ENCODE measurements around the gene DENND4B.

DENND4B gene

DNA sequence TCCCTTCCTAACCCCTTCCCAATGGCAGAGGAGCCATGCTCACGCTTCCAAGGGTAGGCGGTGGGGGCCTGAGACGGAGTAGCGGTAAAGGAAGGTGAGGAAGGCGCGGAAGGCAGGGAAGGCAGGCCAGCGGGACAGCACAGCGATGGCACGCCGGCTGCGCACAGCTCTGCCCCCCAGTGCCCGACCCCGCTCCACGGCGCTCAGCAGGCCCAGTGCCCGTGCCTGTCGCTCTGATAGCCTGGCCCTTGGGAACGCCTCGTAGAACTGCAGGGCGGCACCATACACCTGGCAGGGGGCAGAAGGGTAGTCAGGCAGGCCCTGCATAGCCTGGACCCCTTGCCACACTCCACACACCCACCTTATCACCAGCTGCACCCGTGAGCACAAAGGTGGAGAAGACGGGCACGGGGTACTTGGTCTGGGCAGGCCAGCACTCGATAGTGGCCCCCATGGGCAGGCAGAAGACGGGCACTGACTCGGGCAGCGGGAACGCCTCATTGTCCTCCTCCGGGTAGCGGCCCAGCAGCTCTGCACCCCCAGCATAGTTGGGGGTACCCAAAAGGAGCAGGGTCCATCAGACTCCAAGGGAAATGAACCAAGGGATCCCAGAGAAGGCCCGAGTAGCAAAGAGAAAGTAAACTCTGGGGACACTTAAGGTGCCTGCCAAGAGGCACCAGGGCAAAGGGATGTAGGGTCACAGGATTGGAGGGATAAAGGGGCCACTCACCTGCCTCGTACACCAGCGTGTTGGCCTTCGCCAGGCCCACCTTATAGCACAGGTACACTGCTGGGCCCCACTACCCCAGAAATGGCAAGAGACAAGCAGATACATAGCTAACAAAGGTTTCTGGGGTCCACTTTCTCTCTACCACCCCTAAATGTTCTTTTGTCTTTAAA, 4.4 kb downstream of the DENND4B start:
- no peak overlapping the region for H3K4me3 ChIP-seq (replicated peaks in 1 of 2; ENCODE audit: low read depth in 2 of 2, low read length in 2 of 2)
- TF ChIP-seq, protein P1, sequence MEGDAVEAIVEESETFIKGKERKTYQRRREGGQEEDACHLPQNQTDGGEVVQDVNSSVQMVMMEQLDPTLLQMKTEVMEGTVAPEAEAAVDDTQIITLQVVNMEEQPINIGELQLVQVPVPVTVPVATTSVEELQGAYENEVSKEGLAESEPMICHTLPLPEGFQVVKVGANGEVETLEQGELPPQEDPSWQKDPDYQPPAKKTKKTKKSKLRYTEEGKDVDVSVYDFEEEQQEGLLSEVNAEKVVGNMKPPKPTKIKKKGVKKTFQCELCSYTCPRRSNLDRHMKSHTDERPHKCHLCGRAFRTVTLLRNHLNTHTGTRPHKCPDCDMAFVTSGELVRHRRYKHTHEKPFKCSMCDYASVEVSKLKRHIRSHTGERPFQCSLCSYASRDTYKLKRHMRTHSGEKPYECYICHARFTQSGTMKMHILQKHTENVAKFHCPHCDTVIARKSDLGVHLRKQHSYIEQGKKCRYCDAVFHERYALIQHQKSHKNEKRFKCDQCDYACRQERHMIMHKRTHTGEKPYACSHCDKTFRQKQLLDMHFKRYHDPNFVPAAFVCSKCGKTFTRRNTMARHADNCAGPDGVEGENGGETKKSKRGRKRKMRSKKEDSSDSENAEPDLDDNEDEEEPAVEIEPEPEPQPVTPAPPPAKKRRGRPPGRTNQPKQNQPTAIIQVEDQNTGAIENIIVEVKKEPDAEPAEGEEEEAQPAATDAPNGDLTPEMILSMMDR (IDR thresholded peaks at IDR 0.05; ENCODE audit: low read depth, low read length) = no peak
- DNase-seq (ENCODE audit: low read depth in 2 of 2) = no peak

DNA sequence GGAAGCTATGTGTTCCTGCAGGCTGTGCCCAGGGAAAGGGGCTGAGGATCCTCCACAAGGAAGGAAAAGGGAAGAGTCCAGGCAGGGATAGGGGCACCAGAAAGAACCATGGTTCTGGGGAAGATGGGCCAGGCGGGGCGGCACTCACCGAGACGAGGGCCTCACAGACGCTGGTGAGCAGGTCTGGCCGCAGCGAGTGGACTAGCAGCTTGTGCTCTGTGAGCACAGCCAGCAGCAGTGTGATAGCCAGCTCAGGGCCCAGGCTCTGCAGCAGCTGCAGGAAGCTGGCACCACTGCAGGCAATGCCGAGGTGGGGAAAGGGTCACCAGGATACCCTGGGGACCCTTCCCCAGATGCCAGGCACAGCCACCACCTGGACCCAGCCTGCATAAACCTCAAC, 5.8 kb downstream of the DENND4B start:
- no peak for DNase-seq (ENCODE audit: low read depth in 2 of 2)
- no peak overlapping the region for H3K4me3 ChIP-seq (replicated peaks in 1 of 2; ENCODE audit: low read depth in 2 of 2, low read length in 2 of 2)
- TF ChIP-seq, protein P1 (IDR thresholded peaks at IDR 0.05; ENCODE audit: low read depth, low read length) = no peak

DNA sequence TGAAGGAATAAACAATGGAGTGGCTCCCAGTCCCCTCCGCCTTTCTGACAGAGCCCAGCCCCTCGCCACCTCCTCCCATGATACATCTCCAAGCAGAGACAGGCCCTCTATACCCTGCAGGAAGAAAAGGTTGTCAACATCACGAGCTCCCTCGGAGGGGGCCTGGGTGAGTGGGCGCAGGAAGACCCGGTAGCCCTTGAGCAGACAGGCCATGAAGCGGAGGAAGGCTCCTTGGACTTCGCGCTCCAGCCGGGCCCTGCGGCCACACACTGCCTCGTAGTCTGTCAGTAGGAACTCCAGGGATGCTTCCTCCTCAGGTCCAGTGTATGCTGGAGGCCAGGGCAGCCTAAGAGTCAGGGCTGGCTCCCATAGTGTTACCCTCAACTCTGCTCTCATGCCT, 7.0 kb downstream of the DENND4B start:
- H3K4me3 ChIP-seq (replicated peaks in 1 of 2; ENCODE audit: low read depth in 2 of 2, low read length in 2 of 2) = no peak overlapping the region
- TF ChIP-seq, protein P1 (IDR thresholded peaks at IDR 0.05; ENCODE audit: low read depth, low read length) = no peak
- no peak for DNase-seq (ENCODE audit: low read depth in 2 of 2)

DNA sequence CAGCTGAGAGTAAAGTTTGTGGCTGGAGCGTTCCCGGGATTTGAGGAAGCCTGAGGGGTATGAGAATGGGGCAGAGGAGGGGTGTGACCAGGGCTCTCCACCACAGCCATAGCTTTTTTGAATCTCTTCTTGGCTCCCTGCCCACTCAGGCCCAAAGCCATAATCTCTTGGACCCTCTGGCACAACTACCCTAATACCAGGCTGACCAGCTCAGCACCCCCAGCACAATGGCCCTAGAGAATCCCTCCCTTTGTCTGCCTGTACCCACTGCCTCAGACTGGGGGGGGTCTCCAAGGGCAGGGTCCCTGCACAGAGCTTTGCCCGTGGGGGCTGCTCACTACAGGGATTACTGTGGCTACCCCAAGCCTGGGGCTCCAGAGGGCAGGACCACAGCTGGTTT, 7.5 kb downstream of the DENND4B start:
- TF ChIP-seq, protein P1 (IDR thresholded peaks at IDR 0.05; ENCODE audit: low read depth, low read length) = no peak
- H3K4me3 ChIP-seq (replicated peaks in 1 of 2; ENCODE audit: low read depth in 2 of 2, low read length in 2 of 2) = no peak overlapping the region
- DNase-seq (ENCODE audit: low read depth in 2 of 2) = no peak

DNA sequence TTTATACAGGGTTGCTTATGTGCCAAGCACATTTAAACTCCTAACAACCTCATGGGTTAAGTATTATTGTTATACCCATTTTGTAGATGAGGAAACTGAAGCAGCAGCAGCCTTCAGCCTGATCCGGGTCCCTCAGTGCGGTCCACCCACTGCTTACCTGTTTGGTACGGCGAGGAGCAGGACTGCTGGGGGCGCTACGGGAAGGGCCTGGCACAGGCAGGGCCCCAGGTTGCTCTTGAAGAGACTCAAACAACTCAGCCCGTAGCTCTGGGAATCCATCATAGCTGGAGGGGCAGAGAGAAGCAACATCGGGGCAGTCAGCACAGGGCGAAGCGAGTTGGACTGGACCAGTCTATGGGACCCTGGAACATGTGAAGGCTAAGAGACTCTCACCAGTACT, 9.2 kb downstream of the DENND4B start:
- DNase-seq (ENCODE audit: low read depth in 2 of 2) = no peak
- TF ChIP-seq, protein P1 (IDR thresholded peaks at IDR 0.05; ENCODE audit: low read depth, low read length) = no peak
- H3K4me3 ChIP-seq (replicated peaks in 1 of 2; ENCODE audit: low read depth in 2 of 2, low read length in 2 of 2) = no peak overlapping the region

DNA sequence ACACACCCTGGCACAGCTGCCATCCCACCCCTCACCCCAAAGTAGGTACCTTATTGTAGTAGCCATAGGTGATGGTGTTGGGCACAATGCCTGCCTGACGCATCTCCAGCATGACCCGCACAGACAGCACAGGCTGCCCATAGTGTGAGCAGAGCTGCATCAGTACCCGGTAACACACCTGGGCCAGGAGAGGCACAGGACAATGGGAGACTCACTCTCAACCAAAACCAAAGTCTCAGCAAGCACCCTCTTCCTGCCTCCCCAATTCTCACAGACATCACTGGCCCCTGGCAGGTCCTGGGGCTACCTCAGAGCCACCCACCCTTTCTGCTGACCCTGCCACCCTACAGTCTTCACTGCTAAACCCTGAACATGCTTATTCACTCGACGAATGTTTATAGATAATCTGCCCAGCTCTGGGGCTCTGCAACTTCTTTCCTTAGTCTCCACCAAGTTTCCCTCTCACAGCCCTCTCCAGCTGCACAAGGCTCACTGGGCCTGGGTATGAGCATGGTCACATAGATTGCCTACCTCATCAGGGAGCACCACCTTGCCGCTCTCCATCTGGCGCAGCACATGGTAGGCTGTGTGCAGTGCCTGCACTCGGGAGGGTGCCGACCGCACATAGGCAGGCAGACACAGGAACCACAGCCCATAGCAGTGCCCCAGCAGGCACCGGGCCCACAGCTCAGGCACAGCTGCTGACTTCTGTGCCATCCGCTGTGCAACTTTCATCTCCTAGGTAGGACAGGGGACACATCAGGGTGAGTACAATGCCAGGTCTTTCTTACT, 10.3 kb downstream of the DENND4B start:
- TF ChIP-seq, protein P1 (IDR thresholded peaks at IDR 0.05; ENCODE audit: low read depth, low read length) = no peak
- H3K4me3 ChIP-seq (replicated peaks in 1 of 2; ENCODE audit: low read depth in 2 of 2, low read length in 2 of 2) = no peak overlapping the region
- no peak for DNase-seq (ENCODE audit: low read depth in 2 of 2)
